Gastroesophageal sphincter (tissue), 3 donors: ENCODE results near the gene PDAP1.

Source experiments
- EP300 ChIP-seq: sonication (generic); formaldehyde crosslinking; IDR thresholded peaks from one replicate; pipeline ENCODE4 v1.6.1; 2017; ENCODE audit warnings: antibody characterized with exemption, mild to moderate bottlenecking
- POLR2A ChIP-seq, 2 donors: fragments of 450-650 bp; IDR thresholded peaks; one replicate each; pipeline ENCODE4 v1.6.1; 2017; ENCODE audit warnings: antibody characterized with exemption in 2 of 2, mild to moderate bottlenecking in 2 of 2, moderate library complexity in 1 of 2
- POLR2AphosphoS5 ChIP-seq: sonication (generic); formaldehyde crosslinking; IDR thresholded peaks from one replicate; pipeline ENCODE4 v1.6.1; 2017; ENCODE audit warnings: antibody characterized with exemption
- TF ChIP-seq, protein P1 (sequence below), 4 experiments: fragments of 200-600 bp in 2 of 4; fragments of 450-650 bp in 2 of 4; sonication (generic) in 1 of 4; IDR thresholded peaks; one replicate each; pipeline ENCODE4 v1.5.1; 2017 to 2019; ENCODE audit warnings: antibody characterized with exemption in 4 of 4, mild to moderate bottlenecking in 2 of 4, moderate library complexity in 2 of 4

DNA sequence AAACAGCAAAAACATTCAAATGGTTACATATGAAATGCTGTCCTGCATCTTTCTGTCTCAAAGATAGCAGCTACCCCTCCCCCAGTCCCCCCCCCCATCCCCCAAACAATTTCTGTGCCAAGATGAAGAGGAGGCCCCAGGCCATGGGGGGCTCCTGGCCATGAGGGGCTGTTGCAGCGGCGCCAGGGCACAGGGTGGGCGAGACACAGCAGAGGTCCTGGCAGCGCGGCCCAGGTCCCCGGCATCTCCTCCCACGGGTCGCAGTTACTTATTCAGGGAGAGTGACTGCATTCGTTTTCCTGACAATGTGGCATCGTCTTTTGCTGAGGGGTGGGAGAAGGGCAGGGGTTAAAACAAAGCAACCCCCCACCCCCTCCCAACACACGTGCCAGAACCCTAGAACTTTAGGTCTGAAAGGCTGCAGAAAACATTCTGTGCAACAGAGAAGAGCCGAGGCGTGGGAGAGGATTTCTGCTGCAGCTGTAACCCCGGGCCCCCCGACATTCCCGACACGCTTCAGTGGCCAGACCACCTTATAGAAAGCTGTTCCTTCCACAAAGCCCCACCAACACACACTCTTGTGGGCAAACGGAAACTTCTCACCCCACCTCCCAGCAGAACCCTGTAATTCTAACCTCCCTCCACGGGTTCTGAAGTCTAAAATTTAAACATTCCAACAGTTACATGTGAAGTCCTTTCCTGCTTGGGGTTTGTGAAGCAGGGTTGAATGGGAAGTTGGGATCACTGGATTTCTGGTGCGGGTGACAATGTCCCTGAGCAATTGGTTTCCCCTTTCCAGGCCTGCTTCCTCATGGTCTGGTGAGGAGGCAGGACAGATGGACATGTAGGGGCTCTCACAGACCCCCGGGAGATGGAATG, 11.7 kb downstream of the PDAP1 start:
- TF ChIP-seq, protein P1, sequence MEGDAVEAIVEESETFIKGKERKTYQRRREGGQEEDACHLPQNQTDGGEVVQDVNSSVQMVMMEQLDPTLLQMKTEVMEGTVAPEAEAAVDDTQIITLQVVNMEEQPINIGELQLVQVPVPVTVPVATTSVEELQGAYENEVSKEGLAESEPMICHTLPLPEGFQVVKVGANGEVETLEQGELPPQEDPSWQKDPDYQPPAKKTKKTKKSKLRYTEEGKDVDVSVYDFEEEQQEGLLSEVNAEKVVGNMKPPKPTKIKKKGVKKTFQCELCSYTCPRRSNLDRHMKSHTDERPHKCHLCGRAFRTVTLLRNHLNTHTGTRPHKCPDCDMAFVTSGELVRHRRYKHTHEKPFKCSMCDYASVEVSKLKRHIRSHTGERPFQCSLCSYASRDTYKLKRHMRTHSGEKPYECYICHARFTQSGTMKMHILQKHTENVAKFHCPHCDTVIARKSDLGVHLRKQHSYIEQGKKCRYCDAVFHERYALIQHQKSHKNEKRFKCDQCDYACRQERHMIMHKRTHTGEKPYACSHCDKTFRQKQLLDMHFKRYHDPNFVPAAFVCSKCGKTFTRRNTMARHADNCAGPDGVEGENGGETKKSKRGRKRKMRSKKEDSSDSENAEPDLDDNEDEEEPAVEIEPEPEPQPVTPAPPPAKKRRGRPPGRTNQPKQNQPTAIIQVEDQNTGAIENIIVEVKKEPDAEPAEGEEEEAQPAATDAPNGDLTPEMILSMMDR (IDR thresholded peaks at IDR 0.05), result no peak
- no peak for TF ChIP-seq EP300
- TF ChIP-seq POLR2A (IDR thresholded peaks at IDR 0.05), result no peak
- no peak for TF ChIP-seq POLR2AphosphoS5
